Neuron (in vitro differentiated cells): ENCODE data around the gene HDLBP.

Experiments used
- H2AFZ ChIP-seq: one replicate; pipeline ENCODE4 v1.6.1; 2013; ENCODE audit warnings: low read depth, mild to moderate bottlenecking, inconsistent platforms, low read length, moderate library complexity
- H3K27me3 ChIP-seq: one replicate; pipeline ENCODE4 v1.6.1; 2013; ENCODE audit warnings: low read length; ENCODE audit not compliant: insufficient read depth
- H3K36me3 ChIP-seq: one replicate; pipeline ENCODE4 v1.6.1; 2013; ENCODE audit warnings: low read length; ENCODE audit not compliant: insufficient read depth
- H3K4me1 ChIP-seq: one replicate; pipeline ENCODE4 v1.6.1; 2013; ENCODE audit warnings: low read length; ENCODE audit not compliant: insufficient read depth
- H3K4me3 ChIP-seq: 2 replicates; pipeline ENCODE4 v1.5.1; 2013; ENCODE audit warnings: mild to moderate bottlenecking, low read length, moderate library complexity
- H3K9me3 ChIP-seq: one replicate; pipeline ENCODE4 v1.6.1; 2013; ENCODE audit warnings: low read length

The HDLBP gene

DNA sequence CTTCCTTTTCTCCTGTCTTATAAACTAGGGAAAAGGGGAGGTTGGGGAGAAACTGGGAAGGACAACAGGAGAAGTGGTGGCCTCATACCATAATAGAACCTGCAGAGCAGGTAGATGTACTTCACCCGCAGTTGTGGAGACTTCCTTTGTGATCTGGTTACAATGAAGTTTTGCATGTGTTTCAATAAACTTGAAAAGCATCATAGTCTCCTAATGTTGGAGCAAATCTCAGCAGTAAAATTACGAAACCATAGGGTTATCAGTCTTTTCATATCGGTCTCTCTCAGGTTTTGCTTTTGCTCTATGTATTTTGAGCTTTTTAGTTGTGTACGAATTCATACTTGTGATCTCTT is 96.5 kb downstream of the HDLBP start:
- Histone ChIP-seq H3K4me3 (peak overlapping the region; percentile 65), H3K27me3 (peaks cover 3% of the 10 kb centered on the region), H3K36me3 (no peaks in the 10 kb centered on the region), H3K4me1 (peaks cover 15% of the 10 kb centered on the region), H3K9me3 (no peaks in the 10 kb centered on the region), H2AFZ (peak overlapping the region; percentile 88)

DNA sequence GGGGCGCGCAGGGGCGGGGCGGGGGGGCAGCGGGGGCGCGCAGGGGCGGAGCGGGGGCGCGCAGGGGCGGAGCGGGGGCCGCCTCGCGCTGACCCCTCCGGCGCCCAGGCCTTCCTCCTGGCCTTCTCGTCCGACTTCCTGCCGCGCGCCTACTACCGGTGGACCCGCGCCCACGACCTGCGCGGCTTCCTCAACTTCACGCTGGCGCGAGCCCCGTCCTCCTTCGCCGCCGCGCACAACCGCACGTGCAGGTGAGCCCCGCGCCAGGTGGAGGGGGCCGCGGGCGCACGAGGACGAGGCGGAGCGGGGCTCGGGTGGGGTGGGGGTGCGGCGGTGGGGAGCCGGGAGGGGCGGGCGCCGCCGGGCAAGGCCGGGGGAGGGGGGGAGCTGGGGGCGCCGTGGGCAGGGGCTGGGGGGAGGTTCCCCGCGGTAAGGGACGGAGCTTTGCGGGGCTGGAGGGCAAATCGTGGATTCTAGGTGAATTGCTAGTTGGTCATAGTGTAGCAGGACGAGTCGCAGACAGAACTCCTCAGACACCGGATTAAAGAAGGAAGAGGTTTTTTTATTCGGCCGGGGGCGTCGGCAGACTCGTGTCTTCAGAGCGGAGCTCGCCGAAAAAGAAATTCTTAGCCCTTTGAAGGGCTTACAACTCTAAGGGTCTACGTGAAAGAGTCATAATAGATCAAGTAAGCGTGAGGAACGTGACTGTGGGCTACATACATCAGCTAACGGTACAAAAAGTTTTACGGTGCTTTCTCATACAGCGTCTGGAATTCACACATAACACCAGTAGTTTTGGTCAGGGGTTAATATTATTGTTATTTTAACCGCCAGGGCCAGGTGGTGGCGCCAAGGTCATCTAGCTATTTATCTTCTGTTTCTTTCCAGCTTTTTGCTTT is 97.1 kb downstream of the HDLBP start:
- Histone ChIP-seq H3K4me3 (peak overlapping the region; percentile 65), H3K9me3 (no peaks in the 10 kb centered on the region)

DNA sequence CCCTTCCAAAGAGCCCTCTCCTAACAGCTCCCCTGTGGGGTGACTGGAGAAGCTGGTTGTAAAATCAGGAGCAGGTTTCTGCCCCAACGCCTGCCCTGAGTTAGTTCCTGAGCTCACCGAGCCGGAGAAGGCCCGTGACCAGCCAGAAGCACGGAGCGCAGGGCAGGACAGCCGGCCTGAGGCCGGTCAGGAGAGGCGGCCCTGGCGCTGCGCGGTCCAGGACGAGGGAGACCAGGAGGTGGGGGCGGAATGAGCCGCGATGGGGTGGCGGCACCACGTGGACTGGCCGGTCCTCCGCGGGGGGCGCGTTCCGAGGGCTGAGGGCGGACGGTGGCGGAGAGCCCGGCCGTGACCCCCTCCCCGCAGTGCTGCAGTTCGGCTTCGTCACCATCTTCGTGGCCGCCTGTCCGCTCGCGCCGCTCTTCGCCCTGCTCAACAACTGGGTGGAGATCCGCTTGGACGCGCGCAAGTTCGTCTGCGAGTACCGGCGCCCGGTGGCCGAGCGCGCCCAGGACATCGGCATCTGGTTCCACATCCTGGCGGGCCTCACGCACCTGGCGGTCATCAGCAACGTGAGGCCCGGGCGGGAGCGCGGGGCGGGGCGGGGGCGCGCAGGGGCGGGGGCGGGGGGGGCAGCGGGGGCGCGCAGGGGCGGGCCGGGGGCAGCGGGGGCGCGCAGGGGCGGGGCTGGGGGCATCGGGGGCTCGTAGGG is 98.0 kb downstream of the HDLBP start:
- peak overlapping the region; percentile 60 for H3K4me3 ChIP-seq
- H3K9me3 ChIP-seq, result no peaks in the 10 kb centered on the region
- H2AFZ ChIP-seq, result peak overlapping the region; percentile 74
- H3K36me3 ChIP-seq, result no peaks in the 10 kb centered on the region
- H3K27me3 ChIP-seq, result peaks cover 3% of the 10 kb centered on the region
- peaks cover 15% of the 10 kb centered on the region for H3K4me1 ChIP-seq

More for the DNA sequence above, 97.1 kb downstream of the HDLBP start:
- H3K4me1 ChIP-seq, result peaks cover 15% of the 10 kb centered on the region
- no peaks in the 10 kb centered on the region for H3K36me3 ChIP-seq
- H2AFZ ChIP-seq, result peak overlapping the region; percentile 88
- peaks cover 3% of the 10 kb centered on the region for H3K27me3 ChIP-seq

DNA sequence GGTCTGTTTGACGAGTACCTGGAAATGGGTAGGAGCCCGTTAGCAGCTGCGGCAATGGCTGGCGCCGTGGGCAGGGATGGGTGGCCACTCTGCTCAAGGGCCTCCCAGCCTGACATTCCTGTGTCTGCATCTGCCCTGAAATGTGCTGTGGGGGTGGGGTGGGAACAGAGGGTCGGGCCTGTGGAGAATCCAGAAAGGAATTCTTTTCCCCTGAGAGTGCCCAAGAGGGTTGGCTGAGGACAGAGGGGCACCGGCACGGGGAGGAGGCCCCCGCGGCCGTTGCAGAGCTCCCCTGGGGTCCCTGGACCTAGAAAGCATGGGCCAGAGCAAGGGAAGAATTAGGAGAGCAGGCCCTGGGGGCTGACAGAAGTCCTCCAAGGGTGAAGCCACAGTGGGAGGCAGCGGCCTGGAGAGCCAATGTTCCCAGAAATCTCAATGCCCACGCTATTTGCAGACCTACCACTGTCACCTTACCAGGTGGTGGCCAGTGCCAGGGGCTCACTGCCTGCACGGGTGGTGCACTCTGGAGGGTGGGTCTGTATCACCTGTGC is 99.2 kb downstream of the HDLBP start:
- no peaks in the 10 kb centered on the region for H3K36me3 ChIP-seq
- H3K9me3 ChIP-seq, result no peaks in the 10 kb centered on the region
- no peak overlapping the region for H3K4me3 ChIP-seq
- H3K4me1 ChIP-seq, result peaks cover 15% of the 10 kb centered on the region
- peaks cover 3% of the 10 kb centered on the region for H3K27me3 ChIP-seq
- no peak overlapping the region for H2AFZ ChIP-seq

DNA sequence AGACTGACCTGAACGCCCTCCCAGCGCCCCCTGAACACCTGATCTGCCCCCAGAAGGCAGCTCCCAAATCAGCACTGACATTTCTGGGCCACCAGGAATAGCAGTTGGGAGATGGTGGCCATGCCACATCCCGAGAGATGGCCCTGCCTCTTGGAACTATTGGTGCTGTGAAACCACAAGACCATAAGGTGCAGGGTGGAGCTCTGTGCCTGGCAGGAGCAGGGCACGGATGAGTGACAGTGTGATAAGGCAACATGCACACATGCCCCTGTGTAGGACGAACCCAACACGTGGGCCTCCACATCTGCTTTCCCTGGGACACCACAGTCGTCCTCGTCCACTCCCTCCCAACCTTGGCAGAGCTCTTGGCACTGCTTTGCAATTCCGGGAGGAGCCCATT is 100.1 kb downstream of the HDLBP start:
- peaks cover 3% of the 10 kb centered on the region for H3K27me3 ChIP-seq
- no peaks in the 10 kb centered on the region for H3K9me3 ChIP-seq
- no peaks in the 10 kb centered on the region for H3K36me3 ChIP-seq
- no peak overlapping the region for H3K4me3 ChIP-seq
- peaks cover 15% of the 10 kb centered on the region for H3K4me1 ChIP-seq
- H2AFZ ChIP-seq, result no peak overlapping the region

DNA sequence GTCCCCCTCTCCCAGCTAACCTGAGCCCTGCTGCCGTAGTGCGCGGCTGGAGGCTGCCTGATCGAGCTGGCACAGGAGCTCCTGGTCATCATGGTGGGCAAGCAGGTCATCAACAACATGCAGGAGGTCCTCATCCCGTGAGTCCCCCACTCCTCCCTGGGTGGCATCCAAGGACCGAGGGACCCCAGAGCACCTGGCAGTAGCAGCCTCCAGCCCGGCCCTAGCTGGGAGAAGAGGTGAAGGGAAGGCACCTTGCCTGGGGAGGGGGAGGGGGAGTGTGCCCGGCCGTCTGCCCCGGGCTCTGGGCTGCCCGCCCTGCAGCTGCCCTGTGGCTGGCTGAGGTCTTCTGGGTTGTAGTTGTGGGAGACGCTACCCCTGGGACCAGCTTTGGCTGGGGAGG is 100.7 kb downstream of the HDLBP start:
- Histone ChIP-seq H3K4me3 (no peak overlapping the region), H3K27me3 (peaks cover 3% of the 10 kb centered on the region), H3K4me1 (peaks cover 14% of the 10 kb centered on the region), H3K9me3 (no peaks in the 10 kb centered on the region), H2AFZ (no peak overlapping the region), H3K36me3 (no peaks in the 10 kb centered on the region)

DNA sequence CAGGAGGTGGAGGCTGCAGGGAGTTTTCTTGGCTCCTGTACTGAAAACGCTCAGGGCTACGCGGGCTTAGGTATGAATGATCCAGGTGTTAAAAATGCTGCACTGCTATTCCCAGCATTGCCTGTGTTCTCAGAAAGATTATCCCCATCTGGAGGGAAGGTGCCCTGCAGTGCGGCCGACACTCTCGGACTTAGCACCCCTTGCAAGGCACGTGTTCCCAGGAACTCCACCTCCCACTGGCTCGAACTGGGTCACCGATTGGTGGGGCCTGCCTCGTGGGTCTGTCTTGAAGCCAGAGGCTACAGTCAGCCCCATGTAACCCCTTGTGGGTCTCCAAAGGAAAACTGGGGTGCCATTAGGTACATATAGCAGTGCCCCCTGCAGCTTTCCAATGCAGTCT is 101.3 kb downstream of the HDLBP start:
- Histone ChIP-seq H2AFZ (no peak overlapping the region), H3K4me1 (peaks cover 8% of the 10 kb centered on the region), H3K4me3 (no peak overlapping the region), H3K9me3 (no peaks in the 10 kb centered on the region), H3K36me3 (no peaks in the 10 kb centered on the region), H3K27me3 (peaks cover 3% of the 10 kb centered on the region)

DNA sequence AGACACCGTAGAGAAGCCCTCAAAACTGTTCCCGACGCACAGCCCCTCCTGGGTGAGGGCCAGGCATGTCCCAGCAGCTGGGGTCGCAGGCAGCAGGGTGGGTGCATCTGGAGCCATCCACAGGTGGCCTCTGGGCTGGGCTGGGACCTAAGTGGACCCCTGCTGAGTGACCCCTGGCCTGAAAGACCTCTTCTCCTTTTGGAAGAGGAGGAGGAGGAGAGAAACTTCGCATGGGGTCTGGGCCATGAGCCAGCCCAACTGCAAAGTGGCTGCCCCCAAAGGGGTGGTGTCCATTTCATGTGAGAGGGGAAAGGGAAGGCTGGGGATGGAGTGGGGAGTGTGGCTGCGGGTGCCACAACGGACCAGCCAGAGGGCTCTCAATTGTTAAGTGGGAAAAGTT is 101.9 kb downstream of the HDLBP start:
- Histone ChIP-seq H3K27me3 (peaks cover 3% of the 10 kb centered on the region), H2AFZ (no peak overlapping the region), H3K4me3 (no peak overlapping the region), H3K36me3 (no peaks in the 10 kb centered on the region), H3K9me3 (no peaks in the 10 kb centered on the region), H3K4me1 (peaks cover 2% of the 10 kb centered on the region)

DNA sequence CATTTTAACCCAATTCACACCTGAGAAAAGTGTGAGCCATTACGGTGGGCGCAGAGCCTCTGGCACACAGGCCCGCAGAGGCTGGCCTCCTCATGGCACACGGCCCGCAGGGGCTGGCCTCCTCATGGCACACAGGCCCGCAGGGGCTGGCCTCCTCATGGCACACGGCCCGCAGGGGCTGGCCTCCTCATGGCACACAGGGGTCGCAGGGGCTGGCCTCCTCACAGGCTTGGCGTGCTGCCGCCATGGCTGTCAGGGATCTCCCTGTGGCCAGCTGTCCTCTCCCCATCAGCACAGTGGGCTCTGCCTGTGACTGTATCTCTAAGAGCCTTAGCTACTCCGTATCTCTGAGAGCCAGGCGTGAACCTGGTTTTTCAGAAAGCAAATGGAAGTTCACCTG is 102.4 kb downstream of the HDLBP start:
- Histone ChIP-seq H3K36me3 (no peaks in the 10 kb centered on the region), H3K4me1 (no peaks in the 10 kb centered on the region), H3K27me3 (peaks cover 3% of the 10 kb centered on the region), H3K9me3 (no peaks in the 10 kb centered on the region), H3K4me3 (no peak overlapping the region), H2AFZ (no peak overlapping the region)

DNA sequence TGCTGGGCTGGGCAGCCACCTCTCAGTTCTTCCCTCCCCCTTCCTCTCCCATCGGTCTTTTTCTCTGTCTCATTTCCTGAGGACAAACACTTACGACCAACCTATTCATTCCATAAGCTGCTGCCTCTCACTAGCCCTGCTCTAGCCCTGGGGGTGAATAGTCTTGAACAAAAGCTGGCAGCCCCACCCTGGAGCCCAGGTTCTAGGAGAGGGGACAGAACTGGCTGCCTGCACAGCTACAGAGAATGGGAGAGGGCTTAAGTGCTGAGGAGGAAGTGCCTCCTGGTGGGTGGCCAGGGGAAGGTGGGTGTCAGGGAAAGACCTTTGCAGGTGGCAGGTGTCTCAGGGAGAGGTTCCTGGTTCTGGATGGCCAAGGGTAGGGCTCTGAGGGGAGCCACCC is 104.2 kb downstream of the HDLBP start:
- Histone ChIP-seq H3K4me1 (no peaks in the 10 kb centered on the region), H3K4me3 (no peak overlapping the region), H3K9me3 (no peaks in the 10 kb centered on the region), H2AFZ (no peak overlapping the region), H3K36me3 (no peaks in the 10 kb centered on the region), H3K27me3 (peaks cover 5% of the 10 kb centered on the region)

DNA sequence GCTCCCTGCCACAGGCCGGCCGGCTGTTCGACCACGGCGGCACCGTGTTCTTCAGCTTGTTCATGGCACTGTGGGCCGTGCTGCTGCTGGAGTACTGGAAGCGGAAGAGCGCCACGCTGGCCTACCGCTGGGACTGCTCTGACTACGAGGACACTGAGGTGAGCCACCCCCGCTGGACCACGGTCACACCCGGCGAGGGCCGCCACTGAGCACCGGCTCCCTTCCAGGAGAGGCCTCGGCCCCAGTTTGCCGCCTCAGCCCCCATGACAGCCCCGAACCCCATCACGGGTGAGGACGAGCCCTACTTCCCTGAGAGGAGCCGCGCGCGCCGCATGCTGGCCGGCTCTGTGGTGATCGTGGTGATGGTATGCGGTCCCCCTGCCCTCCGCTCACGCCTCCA is 106.2 kb downstream of the HDLBP start:
- Histone ChIP-seq H2AFZ (no peak overlapping the region), H3K4me3 (no peak overlapping the region), H3K36me3 (no peaks in the 10 kb centered on the region), H3K4me1 (no peaks in the 10 kb centered on the region), H3K9me3 (no peaks in the 10 kb centered on the region), H3K27me3 (peaks cover 2% of the 10 kb centered on the region)

DNA sequence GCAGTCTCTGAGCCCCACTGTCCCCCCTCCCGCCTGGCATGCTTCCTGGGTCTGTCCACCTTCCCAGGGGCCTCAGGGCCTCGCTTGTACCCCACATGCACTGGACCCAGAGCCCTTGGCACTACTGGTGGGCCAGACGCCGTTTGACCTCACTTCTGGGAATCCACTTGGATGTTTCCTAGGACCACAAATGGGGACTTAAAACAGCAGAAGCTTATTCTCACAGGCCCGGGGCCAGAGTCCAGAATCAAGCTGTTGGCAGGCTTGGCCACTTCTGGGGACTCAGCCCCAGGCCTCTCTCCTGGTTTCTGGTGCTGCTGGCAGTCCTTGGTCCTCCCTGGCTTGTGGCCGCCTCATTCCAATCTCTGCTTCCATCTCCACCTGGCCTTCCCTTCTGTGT is 107.4 kb downstream of the HDLBP start:
- Histone ChIP-seq H3K4me3 (no peak overlapping the region), H2AFZ (no peak overlapping the region), H3K27me3 (peaks cover 2% of the 10 kb centered on the region), H3K4me1 (no peaks in the 10 kb centered on the region), H3K36me3 (no peaks in the 10 kb centered on the region), H3K9me3 (no peaks in the 10 kb centered on the region)

DNA sequence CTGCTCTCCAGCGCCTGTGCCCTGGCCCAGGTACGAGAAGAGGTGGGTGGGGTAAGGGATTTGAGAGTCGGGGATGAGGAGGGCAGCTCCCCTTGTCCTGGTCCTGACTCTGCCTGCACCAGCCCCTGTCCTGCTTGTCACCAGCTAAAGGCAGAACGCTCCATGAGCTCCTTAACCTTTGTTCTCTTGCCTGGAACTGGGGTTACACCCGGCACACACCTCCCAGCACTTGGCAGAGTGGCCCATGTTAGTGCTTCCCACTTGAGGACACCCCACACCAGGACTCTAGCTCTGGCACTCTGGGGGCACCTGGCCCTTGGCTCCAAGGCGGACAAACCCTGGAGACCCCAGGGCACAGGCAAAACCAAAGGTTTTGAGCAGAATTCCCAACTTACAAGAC is 107.8 kb downstream of the HDLBP start:
- Histone ChIP-seq H3K9me3 (no peaks in the 10 kb centered on the region), H3K4me3 (no peak overlapping the region), H3K36me3 (no peaks in the 10 kb centered on the region), H3K27me3 (peaks cover 2% of the 10 kb centered on the region), H3K4me1 (no peaks in the 10 kb centered on the region), H2AFZ (no peak overlapping the region)
